GM21360 (cell line): ENCODE measurements around the gene PTPDC1.
"Not testable (repeated sequence)": the region's sequence is repeated elsewhere in the genome, so short reads cannot be mapped to it uniquely, and the experiment has no call there.

ENCODE experiments used
- ATAC-seq: cut with Tn5 transposase; IDR thresholded peaks from one replicate; pipeline ENCODE4 v1.9.1; 2021; ENCODE audit warnings: mild to moderate bottlenecking, moderate library complexity; ENCODE audit not compliant: unreplicated experiment

Gene PTPDC1

GRCh38 chr9:94086486-94087345, 2.5 kb downstream of the PTPDC1 start:
- no peak for ATAC-seq

DNA sequence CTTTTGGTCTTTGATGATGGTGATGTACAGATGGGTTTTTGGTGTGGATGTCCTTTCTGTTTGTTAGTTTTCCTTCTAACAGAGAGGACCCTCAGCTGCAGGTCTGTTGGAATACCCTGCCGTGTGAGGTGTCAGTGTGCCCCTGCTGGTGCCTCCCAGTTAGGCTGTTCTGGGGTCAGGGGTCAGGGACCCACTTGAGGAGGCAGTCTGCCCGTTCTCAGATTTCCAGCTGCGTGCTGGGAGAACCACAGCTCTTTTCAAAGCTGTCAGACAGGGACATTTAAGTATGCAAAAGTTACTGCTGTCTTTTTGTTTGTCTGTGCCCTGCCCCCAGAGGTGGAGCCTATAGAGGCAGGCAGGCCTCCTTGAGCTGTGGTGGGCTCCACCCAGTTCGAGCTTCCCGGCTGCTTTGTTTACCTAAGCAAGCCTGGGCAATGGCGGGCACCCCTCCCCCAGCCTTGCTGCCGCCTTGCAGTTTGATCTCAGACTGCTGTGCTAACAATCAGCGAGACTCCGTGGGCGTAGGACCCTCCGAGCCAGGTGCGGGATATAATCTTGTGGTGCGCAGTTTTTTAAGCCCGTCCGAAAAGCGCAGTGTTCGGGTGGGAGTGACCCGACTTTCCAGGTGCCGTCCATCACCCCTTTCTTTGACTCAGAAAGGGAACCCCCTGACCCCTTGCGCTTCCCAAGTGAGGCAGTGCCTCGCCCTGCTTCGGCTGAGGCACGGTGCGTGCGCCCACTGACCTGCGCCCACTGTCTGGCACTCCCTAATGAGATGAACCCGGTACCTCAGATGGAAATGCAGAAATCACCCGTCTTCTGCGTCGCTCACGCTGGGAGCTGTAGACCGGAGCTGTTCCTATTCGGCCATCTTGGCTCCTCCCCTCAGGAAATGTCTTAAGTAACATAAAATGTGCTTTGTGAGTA, 10.2 kb downstream of the PTPDC1 start:
- ATAC-seq = not testable (repeated sequence)

GRCh38 chr9:94096819-94097577, 12.7 kb downstream of the PTPDC1 start:
- ATAC-seq = no peak

GRCh38 chr9:94097788-94098414, 13.6 kb downstream of the PTPDC1 start:
- ATAC-seq = no peak

- no peak for ATAC-seq
Observed at GRCh38 chr9:94100152-94100879, 16.1 kb downstream of the PTPDC1 start.

GRCh38 chr9:94101162-94101853, 17.0 kb downstream of the PTPDC1 start:
- ATAC-seq = no peak

DNA sequence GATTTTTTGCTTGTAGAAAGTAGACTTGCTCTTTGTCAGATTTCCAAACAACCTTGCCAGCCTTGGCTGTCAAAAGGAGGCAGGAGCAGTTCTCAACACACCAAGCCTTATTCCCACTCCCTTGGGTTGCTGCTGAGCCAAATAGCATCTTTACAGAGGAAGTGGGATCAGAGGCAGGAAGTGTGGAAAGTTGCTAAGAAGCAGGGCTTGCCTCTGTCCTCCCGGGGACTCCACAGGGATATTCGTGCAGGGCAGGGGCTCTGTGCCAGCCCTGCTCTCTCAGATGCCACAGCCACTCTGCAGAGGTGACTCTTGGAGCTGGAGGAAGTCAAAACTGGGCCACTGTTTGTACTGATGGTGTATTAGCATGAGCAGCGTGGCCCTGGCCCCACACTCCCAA, 24.3 kb downstream of the PTPDC1 start:
- ATAC-seq = no peak

DNA sequence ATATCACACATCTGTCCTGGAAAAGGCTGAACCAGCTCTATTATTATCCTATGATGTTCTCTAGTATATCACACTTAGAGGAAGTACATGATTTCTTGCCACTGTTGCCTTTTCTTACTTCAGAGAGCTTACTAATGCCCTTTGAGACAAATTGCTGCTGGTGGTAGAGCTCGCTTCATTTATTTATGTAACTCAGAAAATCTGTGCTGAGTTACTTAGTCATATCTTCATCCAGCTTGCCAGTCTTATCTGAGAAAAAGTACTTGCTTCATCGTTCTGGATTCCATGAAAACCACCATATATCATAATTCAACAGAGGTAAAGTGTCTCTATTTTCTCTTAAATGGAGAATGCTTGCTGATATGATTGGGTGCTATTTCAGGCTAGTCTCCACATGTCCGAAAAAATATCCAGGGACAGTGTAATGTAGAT, 26.6 kb downstream of the PTPDC1 start:
- ATAC-seq = no peak

DNA sequence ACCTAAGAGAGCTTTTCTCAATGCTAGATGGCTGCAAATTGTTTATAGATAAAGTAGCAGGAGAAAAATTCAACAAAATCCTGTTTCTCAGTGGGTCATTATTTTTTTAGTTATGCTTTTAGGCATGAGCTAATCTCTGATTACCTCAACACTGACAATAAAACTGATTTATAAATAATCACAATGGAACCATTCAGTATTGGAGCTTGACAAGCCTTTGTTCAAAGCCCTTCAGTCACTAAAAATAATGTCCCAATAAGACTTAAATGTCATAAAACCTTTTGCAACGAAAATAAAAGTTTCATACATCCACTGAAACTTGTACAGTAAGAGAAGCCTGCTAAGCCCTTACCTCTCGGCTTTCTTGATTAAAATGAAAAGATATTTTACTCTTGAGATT, 27.2 kb downstream of the PTPDC1 start:
- ATAC-seq = no peak

GRCh38 chr9:94112716-94113465, 28.6 kb downstream of the PTPDC1 start:
- no peak for ATAC-seq

GRCh38 chr9:94120088-94120487, 35.8 kb downstream of the PTPDC1 start:
- not testable (repeated sequence) for ATAC-seq

DNA sequence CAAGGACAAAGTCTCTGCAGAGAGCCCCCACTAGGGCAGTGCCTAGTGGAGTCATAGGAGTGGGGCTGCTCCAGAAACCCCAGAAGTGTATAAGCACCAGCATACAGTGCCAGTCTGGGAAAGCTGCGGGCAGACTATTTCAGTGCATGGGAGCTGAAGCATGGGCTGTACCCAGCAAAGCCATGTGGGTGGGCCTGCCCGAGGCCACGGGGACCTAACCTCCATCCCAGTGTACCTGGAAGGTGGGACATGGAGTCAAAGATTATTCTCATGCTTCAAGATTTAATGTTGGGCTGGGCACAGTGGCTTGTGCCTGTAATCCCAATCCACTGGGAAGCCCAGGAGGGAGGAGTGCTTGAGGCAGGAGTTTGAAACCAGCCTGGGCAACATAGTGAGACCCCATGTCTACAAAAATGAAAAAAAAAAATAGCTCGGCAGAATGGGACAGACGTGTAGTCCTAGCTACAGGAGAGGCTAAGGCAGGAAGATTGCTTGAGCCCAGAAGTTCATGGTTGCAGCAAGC, 36.7 kb downstream of the PTPDC1 start:
- no peak for ATAC-seq

GRCh38 chr9:94126844-94127243, 42.6 kb downstream of the PTPDC1 start:
- no peak for ATAC-seq

DNA sequence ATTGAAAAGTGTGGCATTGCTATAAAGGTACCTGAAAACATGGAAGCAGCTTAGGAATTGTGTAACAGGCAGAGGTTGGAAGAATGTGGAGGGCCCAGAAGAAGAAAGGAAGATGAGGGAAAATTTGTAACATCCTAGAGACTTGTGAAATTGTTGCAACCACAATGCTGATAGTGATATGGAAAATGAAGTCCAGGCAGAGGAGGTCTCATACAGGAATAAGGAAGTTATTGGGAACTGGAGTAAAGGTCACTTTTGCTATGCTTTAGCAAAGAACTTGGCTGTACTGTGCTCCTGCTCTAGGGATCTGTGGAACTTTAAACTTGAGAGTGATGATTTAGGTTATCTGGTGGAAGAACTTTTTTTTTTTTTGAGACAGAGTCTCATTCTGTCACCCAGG, 43.5 kb downstream of the PTPDC1 start:
- ATAC-seq = no peak

GRCh38 chr9:94128580-94128979, 44.3 kb downstream of the PTPDC1 start:
- no peak for ATAC-seq

DNA sequence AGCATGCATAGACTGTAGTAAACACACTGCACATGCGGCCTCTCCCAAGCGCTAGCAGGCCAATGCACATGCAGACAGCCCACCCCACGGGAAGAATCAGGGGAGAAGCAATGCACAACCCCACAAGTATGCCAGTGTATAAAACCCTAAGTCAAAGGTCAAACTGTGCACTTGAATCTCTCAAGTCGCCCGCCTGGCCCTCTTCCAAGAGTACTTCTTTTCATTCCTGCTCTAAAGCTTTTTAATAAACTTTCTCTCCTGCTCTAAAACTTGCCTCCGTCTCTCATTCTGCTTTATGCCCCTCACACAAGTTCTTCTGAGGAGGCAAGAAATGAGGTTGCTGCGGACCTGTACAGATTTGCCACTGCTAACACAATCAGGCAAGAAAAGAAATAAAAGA, 50.4 kb downstream of the PTPDC1 start:
- no peak for ATAC-seq

DNA sequence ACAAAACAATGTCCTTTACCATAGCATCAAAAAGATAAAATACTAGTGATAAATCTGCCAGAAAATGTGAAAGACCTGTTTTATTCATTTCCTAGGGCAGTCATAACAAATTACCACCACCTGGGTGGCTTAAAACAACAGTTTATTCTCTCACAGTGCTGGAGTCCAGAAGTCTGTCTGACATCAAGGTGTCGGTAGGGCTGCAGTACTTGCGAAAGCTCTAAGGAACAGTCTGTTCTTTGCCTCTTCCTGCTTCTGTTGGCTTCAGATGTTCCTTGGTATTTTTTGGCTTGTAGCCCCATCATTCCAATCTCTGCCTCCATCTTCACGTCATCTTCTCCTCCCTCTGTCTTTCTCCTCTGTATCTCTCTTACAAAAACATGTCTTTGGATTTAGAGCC, 51.0 kb downstream of the PTPDC1 start:
- ATAC-seq = no peak

DNA sequence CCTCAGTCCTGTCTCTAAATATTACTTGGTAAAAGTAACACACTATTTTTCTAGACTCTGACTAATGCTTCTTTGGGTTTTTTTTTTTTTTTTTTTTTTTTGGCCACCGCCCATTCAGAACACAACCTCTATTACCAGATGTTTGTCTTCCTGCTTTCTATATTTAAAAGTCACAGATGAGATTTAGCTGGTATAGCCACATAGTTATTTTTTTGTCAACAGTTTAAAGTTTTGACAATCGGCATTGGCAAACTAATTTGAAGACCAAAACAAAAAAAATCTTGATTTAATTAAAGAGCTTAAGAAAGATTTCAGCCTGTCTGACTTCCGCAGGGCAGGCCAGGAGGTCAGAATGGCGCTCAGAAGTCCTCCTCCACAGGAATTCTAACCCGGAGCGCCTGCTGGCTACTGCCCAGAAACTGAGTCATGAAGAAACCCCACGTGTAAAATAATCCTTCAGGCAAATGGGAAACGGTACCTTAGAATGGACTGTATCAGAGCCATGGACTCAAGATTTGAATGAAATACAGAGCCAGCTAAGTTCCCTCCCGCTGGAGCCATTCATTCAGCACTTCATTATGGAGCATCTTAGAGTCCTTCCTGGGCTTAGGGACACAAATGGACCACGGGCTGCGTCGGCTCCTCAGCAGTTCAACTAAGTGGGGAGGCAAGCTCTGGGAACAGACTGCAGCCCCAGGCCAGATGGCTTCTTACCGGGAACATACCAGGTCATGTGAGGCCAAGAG, 55.6 kb downstream of the PTPDC1 start:
- no peak for ATAC-seq
